Ammon's horn (tissue), 1 donor: Measurements from ENCODE around the gene UPK1A.

Source experiments
- DNase-seq: peaks from one replicate; pipeline ENCODE4 v3.0.0-alpha.2; 2016; ENCODE audit warnings: low spot score

The UPK1A gene

GRCh38 chr19:35666251-35666913, at the start of gene UPK1A:
Gene UPK1A, plus strand, starts transcription at chr19:35666517. Its CDS starts 296 bp downstream, at chr19:35666813.
- no peak for DNase-seq

GRCh38 chr19:35618857-35619256, 47.5 kb upstream of the UPK1A start:
- no peak for DNase-seq

GRCh38 chr19:35619290-35619923, 46.9 kb upstream of the UPK1A start:
- DNase-seq, result no peak

- DNase-seq, result no peak
Measured at GRCh38 chr19:35620001-35620400, 46.3 kb upstream of the UPK1A start.

- no peak for DNase-seq
Measured at GRCh38 chr19:35621708-35622107, 44.6 kb upstream of the UPK1A start.

- no peak for DNase-seq
Measured at GRCh38 chr19:35622750-35623149, 43.6 kb upstream of the UPK1A start.

GRCh38 chr19:35623327-35624010, 42.8 kb upstream of the UPK1A start:
- DNase-seq, result no peak

- no peak for DNase-seq
Measured at GRCh38 chr19:35628264-35628564, 38.1 kb upstream of the UPK1A start.

GRCh38 chr19:35628565-35629331, 37.6 kb upstream of the UPK1A start, which contains the start of gene RBM42:
Gene RBM42, plus strand, starts transcription at chr19:35629036. Its CDS starts 118 bp downstream, at chr19:35629154.
- DNase-seq, result peak; percentile 98

GRCh38 chr19:35629332-35629633, 37.0 kb upstream of the UPK1A start:
- no peak for DNase-seq

- no peak for DNase-seq
Measured at GRCh38 chr19:35633727-35634440, 32.4 kb upstream of the UPK1A start.

GRCh38 chr19:35636651-35637050, 29.7 kb upstream of the UPK1A start:
- DNase-seq, result no peak

GRCh38 chr19:35637165-35637564, 29.2 kb upstream of the UPK1A start:
- DNase-seq, result no peak

GRCh38 chr19:35639321-35639639, 27.0 kb upstream of the UPK1A start:
- no peak for DNase-seq

GRCh38 chr19:35639863-35640262, 26.5 kb upstream of the UPK1A start:
- DNase-seq, result no peak

- no peak for DNase-seq
Measured at GRCh38 chr19:35641515-35642151, 24.7 kb upstream of the UPK1A start, which contains the start of gene ETV2. Gene ETV2, plus strand, starts transcription at chr19:35641745. Its CDS starts 716 bp downstream, at chr19:35642461.

GRCh38 chr19:35642312-35642711, 24.0 kb upstream of the UPK1A start:
- DNase-seq, result no peak

GRCh38 chr19:35642798-35643254, 23.5 kb upstream of the UPK1A start:
- DNase-seq, result no peak

- peak; percentile 59 for DNase-seq
Measured at GRCh38 chr19:35643255-35644205, 22.8 kb upstream of the UPK1A start.
